GM19372 (cell line): Measurements from ENCODE around the gene GRM4.
"Not testable (repeated sequence)": the region's sequence is repeated elsewhere in the genome, so short reads cannot be mapped to it uniquely, and the experiment has no call there.

Experiments
- ATAC-seq: cut with Tn5 transposase; IDR thresholded peaks from one replicate; pipeline ENCODE4 v1.9.1; 2021; ENCODE audit warnings: mild to moderate bottlenecking, low read depth, moderate library complexity; ENCODE audit not compliant: unreplicated experiment

The GRM4 gene

DNA sequence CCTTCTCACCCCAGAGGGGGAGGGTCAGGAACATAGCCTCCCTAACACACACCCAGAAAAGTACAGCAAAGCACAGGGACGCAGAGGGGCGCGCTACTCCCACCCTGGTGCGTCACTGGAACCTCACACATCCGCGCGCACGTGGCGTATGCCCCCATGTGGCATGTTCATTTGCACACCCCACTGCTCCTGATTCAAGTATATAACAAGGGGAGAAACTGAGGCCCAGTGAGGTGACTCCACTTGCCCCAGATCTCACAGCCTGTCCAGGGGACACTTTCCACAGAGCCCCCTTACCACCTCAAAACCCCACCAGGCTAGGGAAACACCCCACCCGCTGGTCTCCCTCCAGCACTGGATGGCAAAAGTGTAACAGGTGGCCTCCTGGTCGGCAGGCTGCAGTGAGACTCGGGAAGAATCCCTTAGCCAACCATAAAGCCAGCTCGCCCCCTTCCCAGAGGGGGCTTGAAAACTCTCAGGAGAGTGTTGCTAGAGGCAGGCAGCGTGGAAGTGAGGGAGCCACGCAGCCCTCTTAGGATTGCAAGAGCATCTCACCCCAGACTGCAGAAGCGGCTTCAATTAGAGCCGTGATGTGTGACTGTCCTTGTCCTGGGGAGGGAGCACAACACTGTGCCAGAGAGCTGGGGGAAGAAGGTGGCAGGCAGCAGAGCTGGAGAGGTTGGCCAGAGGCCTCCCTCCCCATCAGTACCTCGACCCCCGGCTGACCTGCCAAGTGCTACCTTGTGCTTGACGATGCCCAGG, at the start of gene GRM4:
GRM4 (minus strand) TSS at position 67 of the 762 bp plus-strand sequence. CDS start 12,591 bp downstream, outside the sequence.
- no peak for ATAC-seq

DNA sequence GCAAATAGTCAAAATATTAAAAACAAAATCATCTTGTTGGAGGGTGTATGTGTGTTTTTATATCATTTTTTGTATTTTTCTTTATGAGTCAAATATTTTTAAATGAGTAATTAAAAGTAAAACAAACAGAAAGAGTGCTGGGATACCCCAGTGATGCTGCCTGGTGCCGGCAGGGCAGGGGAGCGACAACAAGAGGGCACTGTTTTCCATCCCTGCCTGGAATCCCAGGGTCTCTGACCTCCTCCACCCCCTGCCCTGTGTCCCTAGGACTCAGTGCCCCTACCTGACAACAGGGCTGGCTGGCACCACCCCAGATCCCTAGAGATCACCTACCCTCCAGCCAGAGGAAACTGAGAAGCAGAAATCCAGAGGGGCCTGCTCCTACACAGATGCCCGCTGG, 48.9 kb upstream of the GRM4 start:
- ATAC-seq: no peak

DNA sequence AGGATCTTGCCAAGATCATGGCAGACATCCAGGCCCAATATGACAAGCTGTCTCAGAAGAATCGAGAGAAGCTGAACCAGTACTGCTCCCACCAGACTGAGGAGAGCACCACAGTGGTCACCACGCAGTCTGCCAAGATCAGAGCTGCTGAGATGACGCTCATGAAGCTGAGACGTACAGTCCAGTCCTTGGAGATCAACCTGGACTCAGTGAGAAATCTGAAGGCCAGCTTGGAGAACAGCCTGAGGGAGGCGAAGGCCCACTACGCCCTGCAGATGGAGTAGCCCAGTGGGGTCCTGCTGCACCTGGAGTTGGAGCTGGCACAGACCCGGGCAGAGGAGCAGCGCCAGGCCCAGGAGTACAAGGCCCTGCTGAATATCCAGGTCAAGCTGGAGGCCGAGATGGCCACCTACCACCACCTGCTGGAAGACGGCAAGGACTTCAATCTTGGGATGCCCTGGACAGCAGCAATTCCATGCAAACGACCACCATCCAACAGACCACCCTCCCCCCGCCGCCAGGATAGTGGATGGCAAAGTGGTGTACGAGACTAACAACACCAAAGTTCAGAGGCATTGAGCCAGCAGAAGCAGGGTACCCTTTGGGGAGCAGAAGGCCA, 44.7 kb upstream of the GRM4 start:
- ATAC-seq: no peak

DNA sequence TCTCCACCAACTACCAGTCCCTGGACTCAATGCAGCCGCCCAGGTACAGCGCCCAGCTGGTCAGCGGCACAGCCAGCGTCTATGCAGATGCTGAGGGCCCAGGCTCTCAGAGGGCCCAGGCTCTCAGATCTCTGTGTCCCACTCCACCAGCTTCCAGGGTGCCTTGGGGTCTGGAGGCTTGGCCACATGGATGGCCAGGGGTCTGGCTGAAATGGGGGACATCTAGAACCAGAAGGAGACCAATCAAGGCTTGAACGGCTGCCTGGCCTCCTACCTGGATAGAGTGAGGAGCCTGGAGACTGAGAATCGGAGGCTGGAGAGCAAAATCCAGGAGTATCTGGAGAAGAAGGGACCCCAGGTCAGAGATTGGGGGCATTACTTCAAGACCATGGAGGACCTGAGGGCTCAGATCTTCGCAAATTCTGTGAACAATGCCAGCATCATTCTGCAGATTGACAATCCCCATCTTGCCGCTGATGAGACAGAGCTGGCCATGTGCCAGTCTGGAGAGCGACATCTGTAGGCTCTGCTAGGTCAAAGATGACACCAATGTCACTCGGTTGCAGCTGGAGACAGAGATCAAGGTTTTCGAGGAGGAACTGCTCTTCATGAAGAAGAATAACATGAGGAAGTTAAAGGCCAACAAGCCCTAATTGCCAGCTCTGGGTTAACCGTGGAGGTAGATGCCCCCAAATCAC, 44.1 kb upstream of the GRM4 start:
- no peak for ATAC-seq

GRCh38 chr6:34184726-34185125, 38.8 kb upstream of the GRM4 start:
- ATAC-seq: not testable (repeated sequence)

- no peak for ATAC-seq
Observed at GRCh38 chr6:34182751-34183531, 37.1 kb upstream of the GRM4 start.

- ATAC-seq: no peak
Observed at GRCh38 chr6:34181908-34182307, 36.0 kb upstream of the GRM4 start.

GRCh38 chr6:34179106-34179720, 33.3 kb upstream of the GRM4 start:
- no peak for ATAC-seq

- no peak for ATAC-seq
Observed at GRCh38 chr6:34178357-34179105, 32.6 kb upstream of the GRM4 start.

GRCh38 chr6:34177181-34177591, 31.3 kb upstream of the GRM4 start:
- no peak for ATAC-seq

DNA sequence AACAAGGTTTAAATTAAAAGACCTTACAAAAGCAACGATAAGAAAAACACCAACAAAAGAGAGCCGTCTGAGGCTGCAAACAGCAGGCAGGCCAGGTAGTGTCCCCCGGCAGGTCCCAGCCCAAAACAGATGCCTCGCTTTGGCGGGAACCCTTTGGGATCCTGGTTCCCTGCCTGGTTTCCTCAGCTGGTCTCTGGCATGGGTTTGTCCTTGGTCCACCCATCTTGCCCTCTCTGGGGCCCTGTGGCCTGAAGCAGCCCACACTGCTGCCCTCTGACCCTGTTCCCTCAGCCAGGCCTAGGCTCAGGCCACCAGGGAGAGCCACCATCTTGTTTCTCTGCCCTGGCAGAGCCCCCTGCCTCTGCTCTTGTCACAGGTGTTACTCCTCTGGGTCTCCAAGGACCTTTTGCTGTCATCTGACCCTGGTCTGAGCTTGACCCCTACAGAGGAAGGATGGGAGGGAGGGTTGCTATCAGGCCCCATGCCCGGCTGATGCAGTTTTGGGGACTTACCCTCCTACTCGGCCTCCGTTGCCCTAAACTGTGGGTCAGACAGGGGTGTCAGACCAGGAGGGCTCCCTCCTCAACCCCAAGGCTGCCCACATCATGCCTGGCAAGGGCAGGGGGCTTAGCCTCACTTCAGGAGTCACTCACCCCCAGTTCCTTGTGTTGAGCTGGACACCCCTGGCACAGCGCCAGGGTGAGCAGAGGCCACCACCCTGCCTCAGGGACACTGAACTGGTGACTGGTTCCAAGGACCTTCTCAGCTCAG, 30.6 kb upstream of the GRM4 start:
- no peak for ATAC-seq

DNA sequence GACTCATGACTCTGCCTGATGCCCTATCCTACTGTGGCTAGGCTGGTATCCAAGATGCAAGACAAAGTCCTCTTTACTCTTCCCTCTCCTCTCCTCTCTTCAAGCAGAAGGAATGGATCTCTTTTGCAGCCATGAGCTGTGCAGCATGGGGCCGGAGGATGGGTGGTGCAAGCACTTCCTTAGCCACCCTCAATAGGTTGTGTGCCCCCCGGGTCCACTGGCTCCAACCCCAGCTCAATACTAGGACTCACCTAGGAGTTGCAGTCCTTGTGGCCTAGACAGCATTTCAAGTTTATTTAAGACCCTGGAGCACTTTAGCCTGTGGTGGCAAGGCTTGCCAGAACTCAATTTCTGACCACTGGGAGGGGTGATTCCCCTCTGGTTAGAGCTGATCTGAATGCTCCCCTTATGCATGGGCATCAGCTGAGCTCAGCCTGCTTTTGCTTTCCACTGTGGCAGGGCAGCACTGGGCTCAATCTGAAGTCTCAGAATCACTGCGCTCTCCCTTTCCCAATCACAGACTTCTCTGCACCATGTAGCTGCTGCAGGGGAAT, 29.0 kb upstream of the GRM4 start:
- ATAC-seq: no peak

DNA sequence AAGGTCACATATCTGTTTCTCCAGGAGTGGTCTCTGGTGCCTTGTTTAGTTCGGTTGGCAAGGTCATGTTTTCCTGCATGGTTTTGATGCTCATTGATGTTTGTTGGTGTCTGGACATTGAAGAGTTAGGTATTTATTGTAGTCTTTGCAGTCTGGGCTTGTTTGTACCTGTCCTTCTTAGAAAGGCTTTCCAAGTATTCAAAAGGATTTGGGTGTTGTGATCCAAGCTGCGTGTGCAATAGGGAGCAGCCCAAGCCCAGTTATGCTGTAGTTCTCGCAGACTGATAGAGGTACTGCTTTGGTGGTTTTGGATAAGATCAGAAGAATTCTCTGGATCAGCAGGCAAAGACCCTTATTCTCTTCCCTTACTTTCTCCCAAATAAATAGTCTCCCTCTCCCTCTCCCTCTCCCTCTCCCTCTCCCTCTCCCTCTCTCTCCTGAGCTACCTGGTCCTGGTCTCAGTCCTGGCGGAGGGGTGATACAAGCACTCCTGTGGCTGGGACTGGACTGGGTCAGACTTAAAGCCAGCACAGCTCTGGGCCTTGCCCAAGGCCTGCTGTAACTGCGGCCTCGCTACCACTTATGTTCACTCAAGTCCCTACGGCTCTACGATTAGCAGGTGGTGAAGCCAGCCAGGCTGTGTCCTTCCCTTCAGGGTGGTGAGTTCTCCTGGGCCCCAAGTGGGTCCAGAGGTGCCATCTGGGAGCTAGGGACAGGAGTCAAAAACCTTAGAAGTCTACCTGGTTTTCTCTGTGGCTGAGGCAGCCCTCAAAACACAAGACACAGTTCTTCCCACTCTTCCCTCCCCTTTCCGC, 27.3 kb upstream of the GRM4 start:
- no peak for ATAC-seq

DNA sequence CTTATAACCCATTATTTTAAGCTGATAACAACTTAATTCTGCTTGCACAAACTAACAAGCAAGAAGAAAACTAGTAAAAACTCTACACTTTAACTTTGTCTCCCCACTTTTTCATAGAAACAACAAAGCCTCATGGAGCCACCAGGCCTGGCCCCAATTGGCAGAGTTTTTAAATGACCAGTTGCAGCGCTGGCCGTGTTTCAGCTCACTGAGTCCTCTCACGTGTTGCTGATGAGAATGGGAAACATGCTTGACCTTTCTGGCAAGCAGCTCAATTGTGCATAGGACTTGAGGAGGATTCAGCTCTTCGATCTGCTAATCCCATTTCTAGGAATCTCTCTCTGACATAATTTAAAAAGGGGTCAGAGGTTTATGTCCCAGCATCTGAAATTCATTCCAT, 24.5 kb upstream of the GRM4 start:
- ATAC-seq: no peak

DNA sequence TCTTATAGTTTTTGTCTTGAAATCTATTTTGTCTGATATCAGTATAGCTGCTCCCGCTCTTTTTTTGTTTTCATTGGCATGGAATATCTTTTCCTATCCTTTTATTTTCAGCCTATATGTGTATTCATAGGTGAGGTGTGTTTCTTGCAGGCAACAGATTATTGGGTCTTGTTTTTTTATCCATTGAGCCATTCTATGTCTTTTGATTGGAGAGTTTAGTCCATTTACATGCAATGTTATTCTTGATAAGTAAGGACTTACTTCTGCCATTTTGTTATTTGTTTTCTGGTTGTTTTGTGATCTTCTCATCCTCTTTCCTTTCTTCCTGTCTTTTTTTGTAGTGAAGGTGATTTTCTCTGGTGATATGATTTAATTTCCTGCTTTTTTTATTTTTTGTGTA, 24.0 kb upstream of the GRM4 start:
- no peak for ATAC-seq

- ATAC-seq: no peak
Observed at GRCh38 chr6:34161857-34162515, 16.1 kb upstream of the GRM4 start.

- ATAC-seq: no peak
Observed at GRCh38 chr6:34159844-34160243, 14.0 kb upstream of the GRM4 start.
